Mesothelial cell of epicardium (in vitro differentiated cells): ENCODE measurements around the gene BDNF. TPM values are rescaled to one million over a fixed set of nuclear protein-coding genes. Genes with fewer than 3 reads are reported as not detected.
"Not testable (repeated sequence)": the region's sequence is repeated elsewhere in the genome, so short reads cannot be mapped to it uniquely, and the experiment has no call there.

Experiments used
- DNase-seq, 2 experiments: peaks; one replicate each; pipeline ENCODE4 v3.0.0; 2021; ENCODE audit warnings: low spot score in 2 of 2; ENCODE audit not compliant: unreplicated experiment in 2 of 2
- H3K27ac Mint-ChIP-seq: 2 replicates; pipeline ENCODE4 v1.8.0; 2021; ENCODE audit warnings: mixed read lengths
- H3K27me3 Mint-ChIP-seq: 2 replicates; pipeline ENCODE4 v1.8.0; 2021; ENCODE audit warnings: low read depth, mixed read lengths
- H3K36me3 Mint-ChIP-seq: 2 replicates; pipeline ENCODE4 v1.8.0; 2021; ENCODE audit warnings: mixed read lengths
- H3K4me1 Mint-ChIP-seq: 2 replicates; pipeline ENCODE4 v1.8.0; 2021; ENCODE audit warnings: mixed read lengths
- H3K4me3 Mint-ChIP-seq: 2 replicates; pipeline ENCODE4 v1.8.0; 2021; ENCODE audit warnings: mild to moderate bottlenecking, moderate library complexity, mixed read lengths
- H3K9me3 Mint-ChIP-seq: 2 replicates; pipeline ENCODE4 v1.8.0; 2021; ENCODE audit warnings: mixed read lengths
- CTCF ChIP-seq: fragments of 200-600 bp; sonication (generic); IDR thresholded peaks from one replicate; pipeline ENCODE4 v1.5.0; 2021; ENCODE audit warnings: antibody characterized with exemption; ENCODE audit not compliant: unreplicated experiment
- total RNA-seq: library from RNA; stranded (reverse); gene quantifications from 3 replicates; pipeline ENCODE4 v1.2.1, GENCODE V29; 2021

The BDNF gene
- total RNA-seq, 1 donor from 2014 or later: 7.9 TPM

GRCh38 chr11:27640954-27641353, 59.3 kb downstream of the BDNF start:
- no peaks in the 10 kb centered on the region for H3K36me3 Mint-ChIP-seq
- no peak for TF ChIP-seq CTCF
- peaks cover 5% of the 10 kb centered on the region for H3K9me3 Mint-ChIP-seq

GRCh38 chr11:27635567-27636037, 64.7 kb downstream of the BDNF start:
- Mint-ChIP-seq H3K36me3 (peaks cover 6% of the 10 kb centered on the region), H3K4me3 (no peak overlapping the region), H3K4me1 (no peaks in the 10 kb centered on the region), H3K27me3 (peaks cover 40% of the 10 kb centered on the region), H3K27ac (no peak overlapping the region), H3K9me3 (peaks cover 13% of the 10 kb centered on the region)
- no peak for DNase-seq
- TF ChIP-seq CTCF: no peak

More at GRCh38 chr11:27640954-27641353, 59.3 kb downstream of the BDNF start:
- H3K4me3 Mint-ChIP-seq: no peak overlapping the region
- H3K27me3 Mint-ChIP-seq: no peaks in the 10 kb centered on the region
- H3K27ac Mint-ChIP-seq: no peak overlapping the region
- no peaks in the 10 kb centered on the region for H3K4me1 Mint-ChIP-seq
- DNase-seq: no peak

DNA sequence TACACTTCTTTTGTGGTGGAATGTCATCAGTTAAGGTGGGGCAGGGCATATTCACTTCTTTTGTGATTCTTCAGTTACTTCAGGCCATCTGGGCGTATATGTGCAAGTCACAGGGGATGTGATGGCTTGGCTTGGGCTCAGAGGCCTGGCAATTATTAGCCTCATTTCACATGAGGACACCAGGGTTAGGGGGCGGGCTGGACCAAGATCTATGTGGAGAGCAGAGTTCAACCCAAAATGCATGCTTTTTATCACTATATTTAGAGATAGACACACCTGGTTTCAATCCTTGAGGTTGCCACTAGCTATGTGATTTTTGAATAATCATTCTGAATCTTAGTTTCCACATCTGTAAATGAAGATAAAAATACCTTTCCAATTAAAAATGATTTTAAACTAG, 65.5 kb downstream of the BDNF start:
- peaks cover 41% of the 10 kb centered on the region for H3K27me3 Mint-ChIP-seq
- H3K27ac Mint-ChIP-seq, H3K36me3 Mint-ChIP-seq, H3K4me1 Mint-ChIP-seq, H3K4me3 Mint-ChIP-seq, DNase-seq: not testable (repeated sequence)
- peaks cover 13% of the 10 kb centered on the region for H3K9me3 Mint-ChIP-seq

DNA sequence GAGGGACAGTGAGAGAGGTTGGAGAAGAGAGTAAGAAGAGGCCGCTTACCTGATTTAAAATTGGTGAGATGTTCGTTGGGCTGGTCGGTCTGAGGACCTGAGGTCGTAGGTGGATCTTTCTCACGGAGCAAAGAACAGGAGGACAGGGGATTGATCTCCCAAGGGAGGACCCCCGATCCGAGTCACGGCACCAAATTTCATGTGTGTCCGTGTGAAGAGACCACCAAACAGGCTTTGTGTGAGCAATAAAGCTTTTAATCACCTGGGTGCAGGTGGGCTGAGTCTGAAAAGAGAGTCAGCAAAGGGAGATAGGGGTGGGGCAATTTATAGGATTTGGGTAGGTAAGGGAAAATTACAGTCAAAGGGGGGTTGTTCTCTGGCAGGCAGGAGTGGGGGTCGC, 66.0 kb downstream of the BDNF start:
- H3K4me1 Mint-ChIP-seq, H3K27ac Mint-ChIP-seq, H3K4me3 Mint-ChIP-seq, DNase-seq, H3K36me3 Mint-ChIP-seq: not testable (repeated sequence)
- peaks cover 41% of the 10 kb centered on the region for H3K27me3 Mint-ChIP-seq
- peaks cover 13% of the 10 kb centered on the region for H3K9me3 Mint-ChIP-seq

- H3K27me3 Mint-ChIP-seq: peaks cover 39% of the 10 kb centered on the region
- not testable (repeated sequence) for H3K4me3 Mint-ChIP-seq, H3K36me3 Mint-ChIP-seq, H3K4me1 Mint-ChIP-seq, DNase-seq, H3K9me3 Mint-ChIP-seq, H3K27ac Mint-ChIP-seq
Observed at GRCh38 chr11:27629023-27629422, 71.2 kb downstream of the BDNF start.

DNA sequence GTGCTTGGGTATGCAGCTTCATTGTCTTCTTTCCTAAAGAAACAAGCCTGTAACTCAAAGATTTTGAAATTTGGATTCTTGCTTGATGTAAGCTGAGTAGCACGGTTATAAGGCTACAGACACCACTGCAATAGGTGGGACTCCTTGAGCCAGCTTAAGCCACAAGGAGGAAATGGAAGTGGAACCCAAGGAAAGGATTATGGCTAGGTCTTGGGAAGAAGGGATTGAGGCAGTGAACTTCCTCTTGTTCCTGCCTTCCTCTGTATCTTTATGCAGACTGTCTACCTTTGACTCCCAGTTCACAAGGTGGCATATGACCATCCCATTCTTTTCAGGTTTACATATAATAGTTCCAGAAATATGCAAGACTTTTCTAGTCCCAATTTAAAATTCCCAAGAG, 72.3 kb downstream of the BDNF start:
- DNase-seq: no peak
- Mint-ChIP-seq H3K36me3 (peaks cover 2% of the 10 kb centered on the region), H3K9me3 (no peaks in the 10 kb centered on the region), H3K27me3 (peaks cover 29% of the 10 kb centered on the region), H3K4me3 (no peak overlapping the region), H3K27ac (no peak overlapping the region), H3K4me1 (no peaks in the 10 kb centered on the region)
- TF ChIP-seq CTCF: no peak

GRCh38 chr11:27626938-27627586, 73.2 kb downstream of the BDNF start:
- TF ChIP-seq CTCF: no peak
- H3K27me3 Mint-ChIP-seq: peaks cover 20% of the 10 kb centered on the region
- no peak overlapping the region for H3K4me3 Mint-ChIP-seq
- H3K27ac Mint-ChIP-seq: no peak overlapping the region
- H3K36me3 Mint-ChIP-seq: no peaks in the 10 kb centered on the region
- DNase-seq: no peak
- no peaks in the 10 kb centered on the region for H3K9me3 Mint-ChIP-seq
- H3K4me1 Mint-ChIP-seq: no peaks in the 10 kb centered on the region
